Spinal cord (tissue), 10 donors: Measurements from ENCODE around the gene ITGAV. TPM values are rescaled to one million over a fixed set of nuclear protein-coding genes. Genes with fewer than 3 reads are reported as not detected.

Experiments
- DNase-seq, 6 donors: peaks; one replicate each; pipeline versions ENCODE4 v3.0.0 to v3.0.0-alpha.2; 2013 to 2015; ENCODE audit warnings: low spot score in 6 of 6, low read depth in 4 of 6
- H3K27ac ChIP-seq: one replicate; pipeline ENCODE4 v1.5.1; 2013; ENCODE audit warnings: low read depth, low read length, control low read depth
- H3K27me3 ChIP-seq: one replicate; pipeline ENCODE4 v1.6.1; 2013; ENCODE audit warnings: low read length; ENCODE audit not compliant: control insufficient read depth, insufficient read depth
- H3K36me3 ChIP-seq: one replicate; pipeline ENCODE4 v1.6.1; 2013; ENCODE audit warnings: low read length; ENCODE audit not compliant: control insufficient read depth, insufficient read depth
- H3K4me1 ChIP-seq: one replicate; pipeline ENCODE4 v1.6.1; 2013; ENCODE audit warnings: low read length; ENCODE audit not compliant: control insufficient read depth, insufficient read depth
- H3K4me3 ChIP-seq: one replicate; pipeline ENCODE4 v1.5.1; 2013; ENCODE audit warnings: low read depth, low read length, control low read depth
- H3K9me3 ChIP-seq: one replicate; pipeline ENCODE4 v1.6.1; 2013; ENCODE audit warnings: low read length; ENCODE audit not compliant: control insufficient read depth, insufficient read depth
- WGBS: methylation state at CpG from one replicate; pipeline ENCODE4 v1.1.5; 2013; ENCODE audit warnings: missing lambda C conversion rate; ENCODE audit not compliant: insufficient coverage; 5-methylcytosine and 5-hydroxymethylcytosine counted together
- polyA plus RNA-seq, 2 donors: library from polyadenylated mRNA; unstranded; fragments of 120-200 nt; gene quantifications; one replicate each; pipeline ENCODE4 v1.2.1, GENCODE V29; 2013; ENCODE audit not compliant: insufficient read length in 2 of 2
- total RNA-seq, 2 donors: library from RNA; depleted of rRNA in 1 of 2; stranded (reverse); fragments of 120-200 nt in 1 of 2; fragments of >200 nt in 1 of 2; gene quantifications; one replicate each; pipeline versions ENCODE4 v1.2.3 to v1.2.4, GENCODE V29; 2013 to 2014
- donor health status: healthy.

The ITGAV gene
- total and polyA plus RNA-seq, 4 donors: 42.8 to 146 (median 99.2) TPM

- no peaks in the 10 kb centered on the region for H3K27me3 ChIP-seq
- no peaks in the 10 kb centered on the region for H3K4me1 ChIP-seq
- peak in 1 of 6 donors; percentile 34 for DNase-seq
- peaks cover 2% of the 10 kb centered on the region for H3K9me3 ChIP-seq
- H3K4me3 ChIP-seq: no peak overlapping the region
- H3K36me3 ChIP-seq: no peaks in the 10 kb centered on the region
- no CpG with 5 or more reads among the region's 2 CpGs for WGBS
- no peak overlapping the region for H3K27ac ChIP-seq
Observed at GRCh38 chr2:186569897-186570296, 20.0 kb upstream of the ITGAV start.

- H3K4me3 ChIP-seq: no peak overlapping the region
- H3K27ac ChIP-seq: no peak overlapping the region
- DNase-seq: no peak
- no peaks in the 10 kb centered on the region for H3K27me3 ChIP-seq
- no CpG with 5 or more reads among the region's 5 CpGs for WGBS
- no peaks in the 10 kb centered on the region for H3K36me3 ChIP-seq
- H3K9me3 ChIP-seq: no peaks in the 10 kb centered on the region
- no peaks in the 10 kb centered on the region for H3K4me1 ChIP-seq
Observed at GRCh38 chr2:186570604-186571003, 19.3 kb upstream of the ITGAV start.

GRCh38 chr2:186572705-186573104, 17.2 kb upstream of the ITGAV start:
- Histone ChIP-seq H3K4me1 (no peaks in the 10 kb centered on the region), H3K27me3 (no peaks in the 10 kb centered on the region), H3K4me3 (no peak overlapping the region), H3K36me3 (no peaks in the 10 kb centered on the region), H3K9me3 (no peaks in the 10 kb centered on the region), H3K27ac (no peak overlapping the region)
- no peak for DNase-seq
- WGBS: no CpG with 5 or more reads among the region's 5 CpGs

- DNase-seq: no peak
- no peaks in the 10 kb centered on the region for H3K36me3 ChIP-seq
- H3K4me1 ChIP-seq: no peaks in the 10 kb centered on the region
- no peaks in the 10 kb centered on the region for H3K27me3 ChIP-seq
- H3K9me3 ChIP-seq: no peaks in the 10 kb centered on the region
- WGBS: no CpG with 5 or more reads among the region's 3 CpGs
- H3K4me3 ChIP-seq: no peak overlapping the region
- no peak overlapping the region for H3K27ac ChIP-seq
Observed at GRCh38 chr2:186573531-186573930, 16.3 kb upstream of the ITGAV start.

- H3K4me3 ChIP-seq: no peak overlapping the region
- H3K4me1 ChIP-seq: no peaks in the 10 kb centered on the region
- no peaks in the 10 kb centered on the region for H3K9me3 ChIP-seq
- no peaks in the 10 kb centered on the region for H3K27me3 ChIP-seq
- no CpG with 5 or more reads among the region's 1 CpG for WGBS
- H3K36me3 ChIP-seq: no peaks in the 10 kb centered on the region
- H3K27ac ChIP-seq: no peak overlapping the region
- DNase-seq: peak in 1 of 6 donors; percentile 41
Observed at GRCh38 chr2:186575302-186575701, 14.6 kb upstream of the ITGAV start.

- WGBS: 80% methylated on average over 1 of the region's 1 CpG
Observed at GRCh38 chr2:186575856-186576255, 14.0 kb upstream of the ITGAV start.

GRCh38 chr2:186576614-186577013, 13.2 kb upstream of the ITGAV start:
- Histone ChIP-seq H3K27ac (no peak overlapping the region), H3K4me1 (no peaks in the 10 kb centered on the region), H3K27me3 (no peaks in the 10 kb centered on the region), H3K9me3 (no peaks in the 10 kb centered on the region), H3K36me3 (no peaks in the 10 kb centered on the region), H3K4me3 (no peak overlapping the region)
- WGBS: 80% methylated on average over 2 of the region's 3 CpGs
- no peak for DNase-seq

More at GRCh38 chr2:186575856-186576255, 14.0 kb upstream of the ITGAV start:
- Histone ChIP-seq H3K4me3 (no peak overlapping the region), H3K4me1 (no peaks in the 10 kb centered on the region), H3K9me3 (no peaks in the 10 kb centered on the region), H3K27ac (no peak overlapping the region), H3K27me3 (no peaks in the 10 kb centered on the region), H3K36me3 (no peaks in the 10 kb centered on the region)
- DNase-seq: no peak

- DNase-seq: no peak
- Histone ChIP-seq H3K9me3 (no peaks in the 10 kb centered on the region), H3K36me3 (no peaks in the 10 kb centered on the region), H3K4me1 (no peaks in the 10 kb centered on the region), H3K27me3 (no peaks in the 10 kb centered on the region), H3K4me3 (no peak overlapping the region), H3K27ac (no peak overlapping the region)
Observed at GRCh38 chr2:186582698-186583097, 7.2 kb upstream of the ITGAV start.

- no peak overlapping the region for H3K4me3 ChIP-seq
- no peak overlapping the region for H3K27ac ChIP-seq
- no peaks in the 10 kb centered on the region for H3K9me3 ChIP-seq
- no peaks in the 10 kb centered on the region for H3K27me3 ChIP-seq
- WGBS: 67% methylated on average over 1 of the region's 1 CpG
- H3K4me1 ChIP-seq: no peaks in the 10 kb centered on the region
- no peaks in the 10 kb centered on the region for H3K36me3 ChIP-seq
- DNase-seq: no peak
Observed at GRCh38 chr2:186584053-186584452, 5.8 kb upstream of the ITGAV start.

GRCh38 chr2:186588421-186588820, 1.4 kb upstream of the ITGAV start:
- H3K4me1 ChIP-seq: peaks cover 3% of the 10 kb centered on the region
- H3K36me3 ChIP-seq: no peaks in the 10 kb centered on the region
- 97% methylated on average over 7 of the region's 9 CpGs for WGBS
- no peaks in the 10 kb centered on the region for H3K9me3 ChIP-seq
- no peak overlapping the region for H3K4me3 ChIP-seq
- no peak overlapping the region for H3K27ac ChIP-seq
- no peaks in the 10 kb centered on the region for H3K27me3 ChIP-seq
- no peak for DNase-seq
